Lower leg skin (tissue), 3 donors: ENCODE data around the gene TRAPPC14.

Experiments
- POLR2A ChIP-seq, 2 donors: fragments of 450-650 bp; IDR thresholded peaks; one replicate each; pipeline ENCODE4 v1.6.1; 2016 to 2017; ENCODE audit warnings: antibody characterized with exemption in 2 of 2, mild to moderate bottlenecking in 1 of 2, moderate library complexity in 1 of 2
- TF ChIP-seq, protein P1 (sequence below), 3 donors: fragments of 450-650 bp; IDR thresholded peaks; one replicate each; pipeline ENCODE4 v1.5.1; 2016; ENCODE audit warnings: antibody characterized with exemption in 3 of 3, mild to moderate bottlenecking in 3 of 3, moderate library complexity in 2 of 3

GRCh38 chr7:100158229-100159098 is at the start of gene TRAPPC14:
- TF ChIP-seq, protein P1, sequence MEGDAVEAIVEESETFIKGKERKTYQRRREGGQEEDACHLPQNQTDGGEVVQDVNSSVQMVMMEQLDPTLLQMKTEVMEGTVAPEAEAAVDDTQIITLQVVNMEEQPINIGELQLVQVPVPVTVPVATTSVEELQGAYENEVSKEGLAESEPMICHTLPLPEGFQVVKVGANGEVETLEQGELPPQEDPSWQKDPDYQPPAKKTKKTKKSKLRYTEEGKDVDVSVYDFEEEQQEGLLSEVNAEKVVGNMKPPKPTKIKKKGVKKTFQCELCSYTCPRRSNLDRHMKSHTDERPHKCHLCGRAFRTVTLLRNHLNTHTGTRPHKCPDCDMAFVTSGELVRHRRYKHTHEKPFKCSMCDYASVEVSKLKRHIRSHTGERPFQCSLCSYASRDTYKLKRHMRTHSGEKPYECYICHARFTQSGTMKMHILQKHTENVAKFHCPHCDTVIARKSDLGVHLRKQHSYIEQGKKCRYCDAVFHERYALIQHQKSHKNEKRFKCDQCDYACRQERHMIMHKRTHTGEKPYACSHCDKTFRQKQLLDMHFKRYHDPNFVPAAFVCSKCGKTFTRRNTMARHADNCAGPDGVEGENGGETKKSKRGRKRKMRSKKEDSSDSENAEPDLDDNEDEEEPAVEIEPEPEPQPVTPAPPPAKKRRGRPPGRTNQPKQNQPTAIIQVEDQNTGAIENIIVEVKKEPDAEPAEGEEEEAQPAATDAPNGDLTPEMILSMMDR (IDR thresholded peaks at IDR 0.05), result no peak
- TF ChIP-seq POLR2A (IDR thresholded peaks at IDR 0.05), result no peak
